D721Med (cell line): ENCODE results near the gene SAMD14.

Source experiments
- DNase-seq: peaks from one replicate; pipeline ENCODE4 v3.0.0; 2011; ENCODE audit warnings: low spot score; ENCODE audit not compliant: insufficient read length
- FAIRE-seq: peaks from 2 replicates; lab custom pipeline; 2011; peaks lifted over from hg19 to GRCh38; lab: Jason Lieb, UNC
- CTCF ChIP-seq: IDR thresholded peaks from 2 replicates; pipeline ENCODE4 v1.5.1; 2012; ENCODE audit warnings: mild to moderate bottlenecking, control low read depth; ENCODE audit not compliant: insufficient read depth; ENCODE audit errors: missing control alignments

SAMD14 gene

DNA sequence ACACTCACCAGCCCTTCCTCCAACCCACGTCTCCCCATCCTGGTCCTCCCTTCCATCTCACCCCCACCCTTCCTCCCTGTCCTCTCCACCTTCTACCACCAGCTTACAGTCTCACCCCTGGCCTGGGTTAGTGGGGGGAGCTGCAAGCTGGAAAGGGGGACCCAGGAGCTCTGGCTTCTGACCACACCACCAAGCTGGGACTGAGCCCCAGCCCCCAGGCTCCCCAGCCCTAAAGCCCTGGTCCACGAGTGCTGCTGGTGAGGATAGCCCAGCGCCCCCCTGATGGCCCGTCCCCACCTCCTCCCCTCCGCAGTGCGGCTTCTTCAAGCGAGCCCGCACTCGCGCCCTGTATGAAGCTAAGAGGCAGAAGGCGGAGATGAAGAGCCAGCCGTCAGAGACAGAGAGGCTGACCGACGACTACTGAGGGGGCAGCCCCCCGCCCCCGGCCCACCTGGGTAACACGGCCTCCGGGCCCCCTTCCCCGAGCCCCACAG lies 42.0 kb downstream of the SAMD14 start:
- no peak for DNase-seq
- TF ChIP-seq CTCF, result no peak
- no peak for FAIRE-seq

GRCh38 chr17:50087246-50087911 lies 42.6 kb downstream of the SAMD14 start:
- DNase-seq (peak; percentile 91), FAIRE-seq (no peak)
- peak; percentile 100 for TF ChIP-seq CTCF

- FAIRE-seq (no peak), DNase-seq (no peak)
- no peak for TF ChIP-seq CTCF
Measured at GRCh38 chr17:50081757-50082156, 48.2 kb downstream of the SAMD14 start.

DNA sequence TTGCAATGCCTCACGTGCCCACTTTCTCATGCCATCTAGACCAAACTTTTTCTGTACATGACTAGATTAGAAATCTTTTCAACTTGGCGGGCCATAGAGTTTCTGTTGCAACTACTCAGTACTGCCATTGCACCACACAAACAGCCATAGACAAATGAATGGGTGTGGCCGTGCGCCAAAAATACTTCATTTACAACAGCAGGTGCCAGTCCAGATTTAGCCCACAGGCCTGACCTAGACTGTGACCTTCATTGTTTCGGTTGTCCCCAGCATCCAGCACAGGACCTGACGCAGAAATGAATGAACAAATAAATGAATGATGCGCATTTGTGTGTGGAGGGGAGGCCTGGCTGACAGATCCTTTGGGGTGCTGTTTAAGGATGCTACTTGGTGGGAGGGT lies 49.1 kb downstream of the SAMD14 start:
- no peak for FAIRE-seq
- DNase-seq, result no peak
- no peak for TF ChIP-seq CTCF

DNA sequence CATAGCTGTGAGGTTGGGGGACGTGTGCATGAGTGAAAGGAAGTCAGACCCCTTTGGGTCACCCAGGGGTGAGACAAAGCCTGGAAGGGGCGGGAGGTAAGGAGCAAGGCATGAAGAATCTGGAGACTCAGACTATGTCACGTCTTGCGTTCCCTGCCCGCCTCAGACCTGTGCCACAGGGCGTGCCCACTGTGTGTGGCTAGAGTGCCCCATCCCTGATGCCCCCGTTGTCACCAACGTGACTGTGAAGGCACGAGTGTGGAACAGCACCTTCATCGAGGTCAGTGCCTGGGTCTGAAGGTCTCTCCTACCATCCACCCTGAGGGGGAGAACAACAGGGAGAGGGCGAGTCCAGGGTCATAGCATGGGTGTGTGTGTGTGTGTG lies 49.9 kb downstream of the SAMD14 start:
- FAIRE-seq, result no peak
- DNase-seq, result no peak
- TF ChIP-seq CTCF, result no peak

- TF ChIP-seq CTCF, result peak; percentile 98
- DNase-seq (no peak), FAIRE-seq (no peak)
Measured at GRCh38 chr17:50079334-50080095, 50.4 kb downstream of the SAMD14 start.

DNA sequence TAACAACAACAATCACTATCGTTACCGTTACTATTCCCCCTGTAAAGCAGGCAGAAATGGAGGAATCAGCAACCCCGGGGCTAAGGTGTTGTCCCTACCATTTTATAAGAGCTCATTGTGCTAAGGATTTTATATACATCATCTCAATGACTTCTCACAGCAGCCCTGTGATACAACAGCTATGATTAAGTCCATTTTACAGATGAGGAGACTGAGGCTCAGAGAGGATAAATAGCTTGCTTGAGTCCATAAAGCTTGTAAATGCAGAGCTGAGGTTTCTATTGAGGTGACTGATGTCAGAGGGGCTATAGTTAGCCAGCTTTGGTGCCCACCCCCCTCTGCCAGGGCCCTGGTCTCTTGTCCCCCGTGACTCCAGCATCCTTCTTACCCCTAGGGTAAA lies 51.5 kb downstream of the SAMD14 start:
- no peak for FAIRE-seq
- no peak for TF ChIP-seq CTCF

More for the DNA sequence above, 51.5 kb downstream of the SAMD14 start:
- no peak for DNase-seq
